GM21737 (cell line): ENCODE measurements around the gene CDK5RAP3.
"Not testable (repeated sequence)": the region's sequence is repeated elsewhere in the genome, so short reads cannot be mapped to it uniquely, and the experiment has no call there.

ENCODE experiments used
- ATAC-seq: cut with Tn5 transposase; IDR thresholded peaks from one replicate; pipeline ENCODE4 v1.9.1; 2021; ENCODE audit warnings: mild to moderate bottlenecking, moderate library complexity; ENCODE audit not compliant: unreplicated experiment

The CDK5RAP3 gene

GRCh38 chr17:47973541-47973940, 2.6 kb downstream of the CDK5RAP3 start:
- no peak for ATAC-seq

GRCh38 chr17:47975189-47975822, 4.4 kb downstream of the CDK5RAP3 start:
- no peak for ATAC-seq

GRCh38 chr17:47975823-47976205, 4.9 kb downstream of the CDK5RAP3 start:
- ATAC-seq = no peak

- ATAC-seq = no peak
Measured at GRCh38 chr17:47978324-47978723, 7.4 kb downstream of the CDK5RAP3 start.

- no peak for ATAC-seq
Measured at GRCh38 chr17:47980541-47980940, 9.6 kb downstream of the CDK5RAP3 start.

GRCh38 chr17:47981462-47981861, 10.5 kb downstream of the CDK5RAP3 start:
- no peak for ATAC-seq

- ATAC-seq = no peak
Measured at GRCh38 chr17:47982091-47982617, 11.2 kb downstream of the CDK5RAP3 start.

- no peak for ATAC-seq
Measured at GRCh38 chr17:47982645-47983390, 11.9 kb downstream of the CDK5RAP3 start.

- ATAC-seq = no peak
Measured at GRCh38 chr17:47983492-47984223, 12.7 kb downstream of the CDK5RAP3 start.

GRCh38 chr17:47986520-47986919, 15.6 kb downstream of the CDK5RAP3 start:
- ATAC-seq = no peak

GRCh38 chr17:47987240-47987835, 16.4 kb downstream of the CDK5RAP3 start:
- no peak for ATAC-seq

GRCh38 chr17:47988445-47988844, 17.5 kb downstream of the CDK5RAP3 start:
- ATAC-seq = not testable (repeated sequence)

GRCh38 chr17:47989159-47989558, 18.2 kb downstream of the CDK5RAP3 start:
- ATAC-seq = no peak

GRCh38 chr17:47989700-47990099, 18.8 kb downstream of the CDK5RAP3 start:
- no peak for ATAC-seq

GRCh38 chr17:47990962-47991731, 20.2 kb downstream of the CDK5RAP3 start:
- ATAC-seq = no peak

- ATAC-seq = no peak
Measured at GRCh38 chr17:47992216-47992615, 21.3 kb downstream of the CDK5RAP3 start.

GRCh38 chr17:47993031-47993564, 22.2 kb downstream of the CDK5RAP3 start:
- ATAC-seq = no peak

GRCh38 chr17:47993964-47994363, 23.1 kb downstream of the CDK5RAP3 start:
- ATAC-seq = no peak

- ATAC-seq = no peak
Measured at GRCh38 chr17:47994724-47995123, 23.8 kb downstream of the CDK5RAP3 start.

GRCh38 chr17:47995241-47995935, 24.5 kb downstream of the CDK5RAP3 start:
- no peak for ATAC-seq
